ENCODE data around the gene DCAF12. TPM values are rescaled to one million over a fixed set of nuclear protein-coding genes. Genes with fewer than 3 reads are reported as not detected.
A peak's percentile ranks its signal among the peaks of the same experiment; 100 is the strongest.

DCAF12 gene
- polyA plus RNA-seq, 1 of the 3 experiments (the other 2 are of a cell fraction): 20.8 TPM

DNA sequence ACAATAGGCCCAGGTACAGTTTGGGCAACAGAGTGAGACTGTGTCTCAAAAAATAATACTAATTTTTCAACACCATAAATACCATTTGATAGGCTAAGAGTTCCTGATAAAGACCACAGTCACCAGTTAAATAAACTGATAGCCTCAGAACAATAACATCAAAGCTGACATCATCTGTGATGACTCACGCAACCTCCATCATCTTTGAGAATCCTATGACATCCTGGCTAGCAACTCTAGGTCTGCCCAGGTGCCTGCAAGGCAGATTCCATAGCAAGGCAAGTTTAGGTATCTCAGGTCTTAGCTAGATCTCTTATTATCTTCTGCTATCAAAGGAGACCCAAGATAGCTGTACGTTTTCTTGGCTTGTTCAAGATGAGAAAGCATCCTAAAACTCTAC, 47.3 kb downstream of the DCAF12 start (continued):
- no peak for TF ChIP-seq POLR2AphosphoS5 (IDR thresholded peaks at IDR 0.05; ENCODE audit: low read depth, low read length)
- TF ChIP-seq REST (IDR thresholded peaks at IDR 0.05; ENCODE audit: low read depth, low read length): no peak

- no peak for DNase-seq
- Histone ChIP-seq H3K4me2 (peak overlapping the region; percentile 15; the same call in 1 of the 2 replicates), H3K27ac (ENCODE audit: low read depth in 2 of 2, low read length in 1 of 2) (0 out of 4 replicates have a peak overlapping the region, but pooled peaks of 1 of the 2 experiments have one; percentile 7), H3K79me2 (ENCODE audit: insufficient read depth) (no peaks in the 10 kb centered on the region), H3F3A (replicated peaks; ENCODE audit: insufficient read depth) (peaks cover 5% of the 10 kb centered on the region), H3K36me3 (replicated peaks in 1 of 2; ENCODE audit: control insufficient read depth in 1 of 2, insufficient read depth in 2 of 2, low read length in 1 of 2) (no peaks in the 10 kb centered on the region), H3K27me3 (ENCODE audit: insufficient read depth) (no peaks in the 10 kb centered on the region), H3K4me1 (ENCODE audit: control insufficient read depth in 1 of 2, insufficient read depth in 2 of 2, low read depth in 1 of 2, low read length in 1 of 2) (no peaks in the 10 kb centered on the region), H3K4me3 (ENCODE audit: low read depth in 2 of 2, low read length in 1 of 2) (no peak overlapping the region), H3K9me2 (no peaks in the 10 kb centered on the region), H2AFZ (ENCODE audit: low read depth) (peak overlapping the region; percentile 84), H3K9ac (no peak overlapping the region), H4K20me1 (ENCODE audit: insufficient read depth) (no peaks in the 10 kb centered on the region), H3K9me3 (no peaks in the 10 kb centered on the region)
- 58% methylated on average over 4 of the region's 5 CpGs for WGBS (ENCODE audit: low lambda C conversion rate)
- TF ChIP-seq TCF12 (IDR thresholded peaks at IDR 0.05) (peak; percentile 38; the same call in 1 of the 2 replicates), FOSL2 (IDR thresholded peaks at IDR 0.05; ENCODE audit: borderline replicate concordance, low read depth) (peak; percentile 51; the same call in 1 of the 2 replicates), FOXM1 (IDR thresholded peaks at IDR 0.05; ENCODE audit: low read depth) (no peak)
- ChIA-PET CTCF (interaction anchor here (0.7 to 2.9 kb wide), 21 partner anchors 8 to 259 kb away, joined by 3 to 32 read pairs (median 5); partner anchors contain the start of genes DCAF12, UBAP2 and UBE2R2), POLR2A (interaction anchor here (1.9 kb wide), 1 partner anchor 24 kb away, joined by 8 read pairs; the partner anchor contains the start of gene UBAP2)
Measured at GRCh38 chr9:34072868-34073590, 53.5 kb downstream of the DCAF12 start.

GRCh38 chr9:34072410-34072809, 54.1 kb downstream of the DCAF12 start:
- no peaks in the 10 kb centered on the region for H3K4me1 ChIP-seq (ENCODE audit: control insufficient read depth in 1 of 2, insufficient read depth in 2 of 2, low read depth in 1 of 2, low read length in 1 of 2)
- H3K79me2 ChIP-seq (ENCODE audit: insufficient read depth): no peaks in the 10 kb centered on the region
- no peak for TF ChIP-seq TAF1 (IDR thresholded peaks at IDR 0.05; ENCODE audit: borderline replicate concordance, low read depth, low read length)
- TF ChIP-seq TCF12 (IDR thresholded peaks at IDR 0.05): no peak
- TF ChIP-seq GATA2 (CRISPR knock-in tag; IDR thresholded peaks at IDR 0.05): no peak
- TF ChIP-seq, protein P1, sequence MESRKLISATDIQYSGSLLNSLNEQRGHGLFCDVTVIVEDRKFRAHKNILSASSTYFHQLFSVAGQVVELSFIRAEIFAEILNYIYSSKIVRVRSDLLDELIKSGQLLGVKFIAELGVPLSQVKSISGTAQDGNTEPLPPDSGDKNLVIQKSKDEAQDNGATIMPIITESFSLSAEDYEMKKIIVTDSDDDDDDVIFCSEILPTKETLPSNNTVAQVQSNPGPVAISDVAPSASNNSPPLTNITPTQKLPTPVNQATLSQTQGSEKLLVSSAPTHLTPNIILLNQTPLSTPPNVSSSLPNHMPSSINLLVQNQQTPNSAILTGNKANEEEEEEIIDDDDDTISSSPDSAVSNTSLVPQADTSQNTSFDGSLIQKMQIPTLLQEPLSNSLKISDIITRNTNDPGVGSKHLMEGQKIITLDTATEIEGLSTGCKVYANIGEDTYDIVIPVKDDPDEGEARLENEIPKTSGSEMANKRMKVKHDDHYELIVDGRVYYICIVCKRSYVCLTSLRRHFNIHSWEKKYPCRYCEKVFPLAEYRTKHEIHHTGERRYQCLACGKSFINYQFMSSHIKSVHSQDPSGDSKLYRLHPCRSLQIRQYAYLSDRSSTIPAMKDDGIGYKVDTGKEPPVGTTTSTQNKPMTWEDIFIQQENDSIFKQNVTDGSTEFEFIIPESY (IDR thresholded peaks at IDR 0.05; ENCODE audit: borderline replicate concordance, low read depth): no peak
- TF ChIP-seq RAD21 (IDR thresholded peaks at IDR 0.05; ENCODE audit: low read length): no peak
- no peak for TF ChIP-seq MEF2A (IDR thresholded peaks at IDR 0.05; ENCODE audit: borderline replicate concordance, low read depth)
- TF ChIP-seq POLR2AphosphoS5 (IDR thresholded peaks at IDR 0.05; ENCODE audit: low read depth, low read length): no peak
- TF ChIP-seq REST (IDR thresholded peaks at IDR 0.05; ENCODE audit: low read depth, low read length): no peak
- TF ChIP-seq RXRA (IDR thresholded peaks at IDR 0.05; ENCODE audit: borderline replicate concordance, low read depth): no peak
- TF ChIP-seq EP300 (IDR thresholded peaks at IDR 0.05; ENCODE audit: borderline replicate concordance in 1 of 2, low read depth in 1 of 2, low read length in 1 of 2): no peak
- no peak overlapping the region for H3K27ac ChIP-seq (ENCODE audit: low read depth in 2 of 2, low read length in 1 of 2)
- H2AFZ ChIP-seq (ENCODE audit: low read depth): peak overlapping the region; percentile 84
- no peaks in the 10 kb centered on the region for H4K20me1 ChIP-seq (ENCODE audit: insufficient read depth)
- no peak for DNase-seq
- CTCF ChIA-PET: interaction anchor here (1.2 to 2.9 kb wide), 5 partner anchors 16 to 259 kb away, joined by 3 to 32 read pairs (median 8); partner anchors contain the start of gene DCAF12
- no peak overlapping the region for H3K4me2 ChIP-seq
- no peak overlapping the region for H3K9ac ChIP-seq
- H3F3A ChIP-seq (replicated peaks; ENCODE audit: insufficient read depth): peaks cover 5% of the 10 kb centered on the region
- no peaks in the 10 kb centered on the region for H3K9me2 ChIP-seq
- H3K4me3 ChIP-seq (ENCODE audit: low read depth in 2 of 2, low read length in 1 of 2): no peak overlapping the region
- H3K9me3 ChIP-seq: no peaks in the 10 kb centered on the region
- POLR2A ChIA-PET: no interaction called here
- no peaks in the 10 kb centered on the region for H3K36me3 ChIP-seq (replicated peaks in 1 of 2; ENCODE audit: control insufficient read depth in 1 of 2, insufficient read depth in 2 of 2, low read length in 1 of 2)
- WGBS (ENCODE audit: low lambda C conversion rate): 100% methylated on average over 2 of the region's 2 CpGs
- no peaks in the 10 kb centered on the region for H3K27me3 ChIP-seq (ENCODE audit: insufficient read depth)

Measured in SK-N-SH (cell line).